Stimulated activated CD8-positive, alpha-beta memory T cell treated with anti-CD3 and anti-CD28 coated beads, Interleukin-7, amount 100 ng/mL, for 4 hours (primary cell): Measurements from ENCODE around the gene PM20D2.

Source experiments
- DNase-seq, 2 donors: peaks; one replicate each; pipeline ENCODE4 v3.0.0-alpha.2; 2020; ENCODE audit warnings: low read depth in 2 of 2

Gene PM20D2

DNA sequence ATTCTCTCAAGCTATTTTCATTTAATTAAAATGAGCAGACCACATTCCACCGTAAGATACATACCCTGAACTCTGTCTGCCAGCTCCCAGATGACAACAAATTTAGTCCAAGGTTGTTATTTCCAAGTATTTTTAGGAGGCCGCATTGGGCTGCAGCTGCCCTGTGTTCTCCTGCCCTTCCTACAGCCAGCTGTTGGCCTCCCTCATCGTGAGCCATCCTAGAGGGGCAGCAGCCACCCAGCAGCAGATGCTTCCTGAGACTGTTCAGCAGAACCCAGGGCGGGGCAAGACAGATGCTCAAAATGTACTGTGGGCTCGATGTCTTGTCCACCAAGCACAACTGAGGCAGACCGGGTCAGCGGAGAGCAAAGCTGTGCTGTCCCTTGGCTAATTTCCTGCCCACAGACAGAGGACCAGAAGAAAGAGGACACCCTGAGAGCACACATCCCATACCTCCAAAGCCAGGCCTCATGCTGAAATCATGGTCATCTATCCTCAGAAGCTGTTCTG, 54.9 kb downstream of the PM20D2 start:
- DNase-seq: no peak

DNA sequence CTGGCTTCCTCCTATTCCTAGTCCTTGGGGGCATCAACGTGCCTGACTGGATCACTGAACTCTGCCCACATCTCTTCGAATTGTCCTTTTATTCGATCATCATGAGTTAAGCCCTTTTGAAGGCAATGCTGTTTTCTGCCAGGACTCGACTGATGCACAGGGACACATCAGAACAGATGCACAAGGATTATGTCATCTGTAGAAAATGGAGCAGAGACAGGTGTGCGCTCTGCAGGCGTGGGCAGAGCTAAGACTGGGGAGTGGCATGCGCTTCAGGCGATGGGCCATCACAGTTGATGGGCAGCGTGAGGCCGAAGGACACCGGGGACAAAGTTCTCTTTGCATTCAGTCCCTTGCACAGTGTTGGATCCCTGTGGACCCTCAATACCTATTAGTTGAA, 58.2 kb downstream of the PM20D2 start:
- DNase-seq: no peak

DNA sequence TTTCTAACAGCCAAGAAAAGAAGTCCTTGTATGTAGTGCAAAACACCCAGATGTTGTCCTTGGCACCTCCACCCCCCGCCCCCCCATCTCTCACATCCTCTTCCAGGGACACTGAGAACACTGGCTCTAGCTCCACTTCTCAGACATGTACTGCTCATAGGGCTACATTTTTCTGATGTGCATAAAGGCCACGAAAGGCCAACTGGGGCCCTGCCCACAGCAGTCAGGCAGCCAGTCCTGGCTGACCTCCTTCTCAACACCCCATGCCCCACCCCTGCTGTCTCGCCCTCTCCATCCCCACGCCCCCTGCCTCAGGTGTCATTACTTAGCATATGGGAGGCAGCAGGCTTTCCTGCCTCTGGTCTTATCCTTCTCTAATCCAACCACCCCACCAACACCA, 60.0 kb downstream of the PM20D2 start:
- DNase-seq: no peak

DNA sequence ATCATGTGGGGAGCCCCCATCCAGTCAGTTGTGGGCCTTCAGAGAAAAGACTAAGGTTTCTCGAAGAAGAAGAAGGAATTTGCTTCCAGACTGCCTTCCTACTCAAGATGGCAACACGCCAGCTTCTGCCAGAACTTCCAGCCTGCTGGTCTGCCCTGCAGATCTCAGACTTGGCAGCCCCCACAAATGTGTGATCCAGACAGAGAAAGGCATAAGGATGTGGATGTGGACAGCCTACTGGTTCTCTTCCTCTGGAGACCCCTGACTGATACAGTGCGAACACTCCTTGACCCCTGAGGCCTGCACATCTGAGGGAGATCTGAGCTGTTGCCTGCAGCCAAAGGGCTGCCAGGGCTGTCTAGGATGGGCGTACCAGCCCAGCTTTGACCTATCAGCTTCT, 62.7 kb downstream of the PM20D2 start:
- DNase-seq: no peak

GRCh38 chr6:89209457-89209856, 63.6 kb downstream of the PM20D2 start:
- no peak for DNase-seq

GRCh38 chr6:89212472-89212871, 66.6 kb downstream of the PM20D2 start:
- no peak for DNase-seq

DNA sequence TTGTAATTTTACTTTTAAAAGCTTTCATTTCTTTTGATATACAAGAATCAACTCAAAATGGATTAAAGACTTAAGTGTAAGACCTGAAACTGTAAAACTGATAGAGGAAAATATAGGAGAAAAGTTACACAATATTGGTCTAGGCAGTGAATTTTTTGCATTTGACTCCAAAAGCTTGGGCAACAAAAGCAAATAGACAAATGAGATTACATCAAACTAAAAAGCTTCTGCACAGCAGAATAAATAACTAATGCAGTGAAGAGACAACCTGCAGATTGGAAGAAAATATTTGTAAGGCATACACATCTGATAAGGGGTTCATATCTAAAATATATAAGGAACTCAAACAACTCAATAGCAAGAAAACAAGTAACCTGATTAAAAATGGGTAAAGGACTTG, 68.3 kb downstream of the PM20D2 start:
- DNase-seq: no peak
